H1 (cell line): ENCODE measurements around the gene NF1.

Source experiments
- CBX8 ChIP-seq: fragments of 300-800, 300-1000 bp; sonication (generic); IDR thresholded peaks from 2 replicates; pipeline ENCODE4 v1.7.1; 2016; ENCODE audit warnings: low read depth, low read length, borderline replicate concordance
- CTCF ChIP-seq, 3 experiments: IDR thresholded peaks; 1 replicate in 2 of 3; 2 replicates in 1 of 3; pipeline versions ENCODE4 v1.5.1 to v1.6.1; 2011; ENCODE audit warnings: low read length in 3 of 3, mild to moderate bottlenecking in 3 of 3, inconsistent platforms in 2 of 3, low read depth in 1 of 3, moderate library complexity in 1 of 3; ENCODE audit not compliant: insufficient read depth in 1 of 3; ENCODE audit errors: control extremely low read depth in 1 of 3
- EZH2 ChIP-seq: fragments of 200-600 bp; sonication (generic); IDR thresholded peaks from 2 replicates; pipeline ENCODE4 v1.7.1; 2012; ENCODE audit warnings: low read depth, mild to moderate bottlenecking, moderate library complexity, low read length, inconsistent platforms; ENCODE audit not compliant: severe bottlenecking
- POLR2A ChIP-seq, 2 experiments: IDR thresholded peaks; 1 replicate in 1 of 2; 2 replicates in 1 of 2; pipeline ENCODE4 v1.6.1; 2011; ENCODE audit warnings: low read depth in 2 of 2, low read length in 2 of 2, mild to moderate bottlenecking in 2 of 2; ENCODE audit errors: control extremely low read depth in 1 of 2
- POLR2AphosphoS5 ChIP-seq: IDR thresholded peaks from 2 replicates; pipeline ENCODE4 v1.6.1; 2011; ENCODE audit warnings: low read depth, low read length
- RAD21 ChIP-seq, 2 experiments: IDR thresholded peaks in 1 of 2; conservative IDR thresholded peaks in 1 of 2; 2 replicates each; pipeline ENCODE4 v1.6.1; 2011; ENCODE audit warnings: low read depth in 2 of 2, low read length in 2 of 2, improper control_type of control experiment in 1 of 2, inconsistent platforms in 1 of 2, mild to moderate bottlenecking in 1 of 2, moderate library complexity in 1 of 2
- TAF1 ChIP-seq: IDR thresholded peaks from 2 replicates; pipeline ENCODE4 v1.6.1; 2011; ENCODE audit warnings: mild to moderate bottlenecking, low read depth, low read length
- TF ChIP-seq, protein P1 (sequence below): IDR thresholded peaks from 2 replicates; pipeline ENCODE4 v1.6.1; 2012; ENCODE audit warnings: low read length, inconsistent platforms

GRCh38 chr17:31131299-31131698, 36.5 kb downstream of the NF1 start:
- TF ChIP-seq CTCF (IDR thresholded peaks at IDR 0.05; ENCODE audit: control extremely low read depth in 1 of 3, insufficient read depth in 1 of 3, low read depth in 1 of 3, low read length in 3 of 3) (no peak), CBX8 (no peak), EZH2 (no peak), RAD21 (IDR thresholded peaks at IDR 0.05 in 1 of 2, conservative IDR thresholded peaks at IDR 0.05 in 1 of 2; ENCODE audit: low read depth in 2 of 2, low read length in 2 of 2) (no peak), POLR2AphosphoS5 (no peak), POLR2A (IDR thresholded peaks at IDR 0.05; ENCODE audit: control extremely low read depth in 1 of 2, low read depth in 2 of 2, low read length in 2 of 2) (no peak), TAF1 (no peak)
- TF ChIP-seq, protein P1, sequence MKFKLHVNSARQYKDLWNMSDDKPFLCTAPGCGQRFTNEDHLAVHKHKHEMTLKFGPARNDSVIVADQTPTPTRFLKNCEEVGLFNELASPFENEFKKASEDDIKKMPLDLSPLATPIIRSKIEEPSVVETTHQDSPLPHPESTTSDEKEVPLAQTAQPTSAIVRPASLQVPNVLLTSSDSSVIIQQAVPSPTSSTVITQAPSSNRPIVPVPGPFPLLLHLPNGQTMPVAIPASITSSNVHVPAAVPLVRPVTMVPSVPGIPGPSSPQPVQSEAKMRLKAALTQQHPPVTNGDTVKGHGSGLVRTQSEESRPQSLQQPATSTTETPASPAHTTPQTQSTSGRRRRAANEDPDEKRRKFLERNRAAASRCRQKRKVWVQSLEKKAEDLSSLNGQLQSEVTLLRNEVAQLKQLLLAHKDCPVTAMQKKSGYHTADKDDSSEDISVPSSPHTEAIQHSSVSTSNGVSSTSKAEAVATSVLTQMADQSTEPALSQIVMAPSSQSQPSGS, result no peak
